DMS53 (cell line): ENCODE data around the gene CDK14.

ENCODE experiments used
- DNase-seq: peaks from one replicate; lab custom pipeline; 2025; lab: John Stamatoyannopoulos, UW

The CDK14 gene

GRCh38 chr7:91206361-91206960, 610.3 kb downstream of the CDK14 start:
- DNase-seq: no peak

- no peak for DNase-seq
Measured at GRCh38 chr7:91212582-91212981, 616.5 kb downstream of the CDK14 start.

GRCh38 chr7:91226411-91226810, 630.3 kb downstream of the CDK14 start:
- no peak for DNase-seq

GRCh38 chr7:91228327-91228726, 632.2 kb downstream of the CDK14 start:
- no peak for DNase-seq

GRCh38 chr7:91228927-91229558, 632.9 kb downstream of the CDK14 start:
- no peak for DNase-seq

- no peak for DNase-seq
Measured at GRCh38 chr7:91230100-91230499, 634.0 kb downstream of the CDK14 start.

GRCh38 chr7:91230503-91230902, 634.4 kb downstream of the CDK14 start:
- no peak for DNase-seq

- no peak for DNase-seq
Measured at GRCh38 chr7:91233212-91233611, 637.1 kb downstream of the CDK14 start.

GRCh38 chr7:91235211-91235832, 639.2 kb downstream of the CDK14 start:
- no peak for DNase-seq

GRCh38 chr7:91239171-91239604, 643.1 kb downstream of the CDK14 start:
- DNase-seq: no peak

- peak; percentile 35 for DNase-seq
Measured at GRCh38 chr7:91239772-91240171, 643.7 kb downstream of the CDK14 start.

GRCh38 chr7:91240376-91240941, 644.3 kb downstream of the CDK14 start:
- DNase-seq: no peak

- no peak for DNase-seq
Measured at GRCh38 chr7:91242097-91242844, 646.1 kb downstream of the CDK14 start.

- DNase-seq: peak; percentile 72
Measured at GRCh38 chr7:91243591-91244301, 647.6 kb downstream of the CDK14 start.

- DNase-seq: peak; percentile 11
Measured at GRCh38 chr7:91247500-91247899, 651.4 kb downstream of the CDK14 start.

GRCh38 chr7:91248996-91249395, 652.9 kb downstream of the CDK14 start:
- DNase-seq: no peak

- no peak for DNase-seq
Measured at GRCh38 chr7:91249506-91250233, 653.5 kb downstream of the CDK14 start.

- DNase-seq: no peak
Measured at GRCh38 chr7:91250706-91251105, 654.6 kb downstream of the CDK14 start.

- no peak for DNase-seq
Measured at GRCh38 chr7:91251877-91252276, 655.8 kb downstream of the CDK14 start.
